HepG2 (cell line): ENCODE data around the gene METTL23. TPM values are rescaled to one million over a fixed set of nuclear protein-coding genes. Genes with fewer than 3 reads are reported as not detected.

ENCODE experiments used
- AGO1 ChIP-seq: fragments of 200-400 bp; formaldehyde crosslinking; IDR thresholded peaks from 2 replicates; pipeline ENCODE4 v1.6.1; 2017; ENCODE audit warnings: mild to moderate bottlenecking, low read depth, low read length, moderate library complexity; ENCODE audit not compliant: poor library complexity, severe bottlenecking
- AHR ChIP-seq: IDR thresholded peaks from 2 replicates; pipeline ENCODE4 v1.6.1; 2018; ENCODE audit warnings: missing genetic modification reagents, missing compliant biosample characterization
- DMAP1 ChIP-seq: IDR thresholded peaks from 2 replicates; pipeline ENCODE4 v1.6.1; 2016
- ESRRA ChIP-seq: sonication (generic); formaldehyde crosslinking; IDR thresholded peaks from 2 replicates; pipeline ENCODE4 v1.5.1; 2020; ENCODE audit warnings: mild to moderate bottlenecking, low read depth, missing genetic modification reagents
- FOXJ3 ChIP-seq: sonication (generic); formaldehyde crosslinking; IDR thresholded peaks from 2 replicates; pipeline ENCODE4 v1.4.0; 2020; ENCODE audit warnings: missing genetic modification reagents, mild to moderate bottlenecking, borderline replicate concordance
- NFATC3 ChIP-seq: sonication (generic); formaldehyde crosslinking; IDR thresholded peaks from 2 replicates; pipeline ENCODE4 v1.5.1; 2020; ENCODE audit warnings: mild to moderate bottlenecking, missing genetic modification reagents
- PAF1 ChIP-seq: IDR thresholded peaks from 2 replicates; pipeline ENCODE4 v1.6.1; 2016; ENCODE audit warnings: missing genetic modification reagents, missing compliant biosample characterization
- WIZ ChIP-seq: sonication (generic); formaldehyde crosslinking; IDR thresholded peaks from 2 replicates; pipeline ENCODE4 v1.5.1; 2020; ENCODE audit warnings: mild to moderate bottlenecking, missing genetic modification reagents
- ZNF230 ChIP-seq: sonication (generic); formaldehyde crosslinking; IDR thresholded peaks from 2 replicates; pipeline ENCODE4 v1.4.0; 2020; ENCODE audit warnings: mild to moderate bottlenecking, missing genetic modification reagents
- ZNF256 ChIP-seq: sonication (generic); formaldehyde crosslinking; conservative IDR thresholded peaks from 2 replicates; pipeline ENCODE4 v1.4.0; 2020; ENCODE audit warnings: missing genetic modification reagents
- ZNF3 ChIP-seq: IDR thresholded peaks from 2 replicates; pipeline ENCODE4 v1.7.0; 2017; ENCODE audit warnings: inconsistent platforms
- ZNF350 ChIP-seq: sonication (generic); formaldehyde crosslinking; IDR thresholded peaks from 2 replicates; pipeline ENCODE4 v1.4.0; 2020; ENCODE audit warnings: mild to moderate bottlenecking, low read depth, missing genetic modification reagents, borderline replicate concordance
- ZNF468 ChIP-seq: sonication (generic); formaldehyde crosslinking; IDR thresholded peaks from 2 replicates; pipeline ENCODE4 v1.8.0; 2022; ENCODE audit warnings: mild to moderate bottlenecking, moderate library complexity, missing genetic modification reagents
- ZNF607 ChIP-seq: sonication (generic); formaldehyde crosslinking; IDR thresholded peaks from 2 replicates; pipeline ENCODE4 v1.5.1; 2020; ENCODE audit warnings: missing genetic modification reagents, mild to moderate bottlenecking, borderline replicate concordance
- polyA plus RNA-seq, 8 experiments: library from polyadenylated mRNA; depleted of rRNA in 3 of 8; stranded (reverse) in 7 of 8; unstranded in 1 of 8; fragments of >200 nt; fragmentation: Illumina TruSeq in 4 of 8; extraction: Trizol in 4 of 8; gene quantifications; 2 replicates each; pipeline versions ENCODE4 v1.2.1 to v1.2.3, GENCODE V29; 2011 to 2016; ENCODE audit warnings: low read depth in 4 of 8, missing spikeins in 1 of 8, mixed read lengths in 1 of 8; ENCODE audit not compliant: insufficient read depth in 1 of 8
- total RNA-seq, 5 experiments: library from RNA; depleted of rRNA; stranded (reverse); fragments of >200 nt; fragmentation: Illumina TruSeq; extraction: Trizol; gene quantifications; 2 replicates each; pipeline ENCODE4 v1.2.3, GENCODE V29; 2016; ENCODE audit warnings: low read depth in 1 of 5
- TF ChIP-seq, protein P1 (sequence below): sonication (generic); formaldehyde crosslinking; conservative IDR thresholded peaks from 2 replicates; pipeline ENCODE4 v1.4.0; 2020; ENCODE audit warnings: mild to moderate bottlenecking, missing genetic modification reagents, moderate library complexity
- TF ChIP-seq, protein P2 (sequence below): sonication (generic); formaldehyde crosslinking; IDR thresholded peaks from 2 replicates; pipeline ENCODE4 v1.5.0; 2020; ENCODE audit warnings: missing genetic modification reagents, mild to moderate bottlenecking, borderline replicate concordance
- TF ChIP-seq, protein P3 (sequence below): IDR thresholded peaks from 2 replicates; pipeline ENCODE4 v1.6.1; 2016; ENCODE audit warnings: missing compliant biosample characterization, missing genetic modification reagents, borderline replicate concordance
- TF ChIP-seq, protein P4 (sequence below): sonication (generic); formaldehyde crosslinking; IDR thresholded peaks from 2 replicates; pipeline ENCODE4 v1.9.0; 2021; ENCODE audit warnings: mild to moderate bottlenecking, missing genetic modification reagents

The METTL23 gene
- total and polyA plus RNA-seq, 2 of the 13 experiments (the other 11 are each of a cell fraction or from before 2014, with no cell fraction given) = 39.9 to 104 TPM

- TF ChIP-seq, protein P1, sequence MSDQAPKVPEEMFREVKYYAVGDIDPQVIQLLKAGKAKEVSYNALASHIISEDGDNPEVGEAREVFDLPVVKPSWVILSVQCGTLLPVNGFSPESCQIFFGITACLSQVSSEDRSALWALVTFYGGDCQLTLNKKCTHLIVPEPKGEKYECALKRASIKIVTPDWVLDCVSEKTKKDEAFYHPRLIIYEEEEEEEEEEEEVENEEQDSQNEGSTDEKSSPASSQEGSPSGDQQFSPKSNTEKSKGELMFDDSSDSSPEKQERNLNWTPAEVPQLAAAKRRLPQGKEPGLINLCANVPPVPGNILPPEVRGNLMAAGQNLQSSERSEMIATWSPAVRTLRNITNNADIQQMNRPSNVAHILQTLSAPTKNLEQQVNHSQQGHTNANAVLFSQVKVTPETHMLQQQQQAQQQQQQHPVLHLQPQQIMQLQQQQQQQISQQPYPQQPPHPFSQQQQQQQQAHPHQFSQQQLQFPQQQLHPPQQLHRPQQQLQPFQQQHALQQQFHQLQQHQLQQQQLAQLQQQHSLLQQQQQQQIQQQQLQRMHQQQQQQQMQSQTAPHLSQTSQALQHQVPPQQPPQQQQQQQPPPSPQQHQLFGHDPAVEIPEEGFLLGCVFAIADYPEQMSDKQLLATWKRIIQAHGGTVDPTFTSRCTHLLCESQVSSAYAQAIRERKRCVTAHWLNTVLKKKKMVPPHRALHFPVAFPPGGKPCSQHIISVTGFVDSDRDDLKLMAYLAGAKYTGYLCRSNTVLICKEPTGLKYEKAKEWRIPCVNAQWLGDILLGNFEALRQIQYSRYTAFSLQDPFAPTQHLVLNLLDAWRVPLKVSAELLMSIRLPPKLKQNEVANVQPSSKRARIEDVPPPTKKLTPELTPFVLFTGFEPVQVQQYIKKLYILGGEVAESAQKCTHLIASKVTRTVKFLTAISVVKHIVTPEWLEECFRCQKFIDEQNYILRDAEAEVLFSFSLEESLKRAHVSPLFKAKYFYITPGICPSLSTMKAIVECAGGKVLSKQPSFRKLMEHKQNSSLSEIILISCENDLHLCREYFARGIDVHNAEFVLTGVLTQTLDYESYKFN (CRISPR knock-in tag) = no peak
- TF ChIP-seq FOXJ3 (CRISPR knock-in tag) (no peak), ZNF256 (CRISPR knock-in tag) (no peak), ZNF3 (CRISPR knock-in tag) (no peak), ESRRA (CRISPR knock-in tag) (no peak), ZNF468 (CRISPR knock-in tag) (no peak), PAF1 (CRISPR knock-in tag) (no peak), WIZ (CRISPR knock-in tag) (no peak), ZNF607 (CRISPR knock-in tag) (no peak), ZNF230 (CRISPR knock-in tag) (no peak), NFATC3 (CRISPR knock-in tag) (no peak), DMAP1 (CRISPR knock-in tag) (no peak), AGO1 (no peak), ZNF350 (CRISPR knock-in tag) (no peak), AHR (CRISPR knock-in tag) (no peak)
- TF ChIP-seq, protein P2, sequence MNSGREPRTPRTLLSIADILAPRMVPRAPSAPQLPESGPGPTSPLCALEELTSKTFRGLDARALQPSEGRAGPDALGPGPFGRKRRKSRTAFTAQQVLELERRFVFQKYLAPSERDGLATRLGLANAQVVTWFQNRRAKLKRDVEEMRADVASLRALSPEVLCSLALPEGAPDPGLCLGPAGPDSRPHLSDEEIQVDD (CRISPR knock-in tag) = no peak
- TF ChIP-seq, protein P3, sequence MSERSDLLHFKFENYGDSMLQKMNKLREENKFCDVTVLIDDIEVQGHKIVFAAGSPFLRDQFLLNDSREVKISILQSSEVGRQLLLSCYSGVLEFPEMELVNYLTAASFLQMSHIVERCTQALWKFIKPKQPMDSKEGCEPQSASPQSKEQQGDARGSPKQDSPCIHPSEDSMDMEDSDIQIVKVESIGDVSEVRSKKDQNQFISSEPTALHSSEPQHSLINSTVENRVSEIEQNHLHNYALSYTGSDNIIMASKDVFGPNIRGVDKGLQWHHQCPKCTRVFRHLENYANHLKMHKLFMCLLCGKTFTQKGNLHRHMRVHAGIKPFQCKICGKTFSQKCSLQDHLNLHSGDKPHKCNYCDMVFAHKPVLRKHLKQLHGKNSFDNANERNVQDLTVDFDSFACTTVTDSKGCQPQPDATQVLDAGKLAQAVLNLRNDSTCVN (CRISPR knock-in tag) = no peak
- TF ChIP-seq, protein P4, sequence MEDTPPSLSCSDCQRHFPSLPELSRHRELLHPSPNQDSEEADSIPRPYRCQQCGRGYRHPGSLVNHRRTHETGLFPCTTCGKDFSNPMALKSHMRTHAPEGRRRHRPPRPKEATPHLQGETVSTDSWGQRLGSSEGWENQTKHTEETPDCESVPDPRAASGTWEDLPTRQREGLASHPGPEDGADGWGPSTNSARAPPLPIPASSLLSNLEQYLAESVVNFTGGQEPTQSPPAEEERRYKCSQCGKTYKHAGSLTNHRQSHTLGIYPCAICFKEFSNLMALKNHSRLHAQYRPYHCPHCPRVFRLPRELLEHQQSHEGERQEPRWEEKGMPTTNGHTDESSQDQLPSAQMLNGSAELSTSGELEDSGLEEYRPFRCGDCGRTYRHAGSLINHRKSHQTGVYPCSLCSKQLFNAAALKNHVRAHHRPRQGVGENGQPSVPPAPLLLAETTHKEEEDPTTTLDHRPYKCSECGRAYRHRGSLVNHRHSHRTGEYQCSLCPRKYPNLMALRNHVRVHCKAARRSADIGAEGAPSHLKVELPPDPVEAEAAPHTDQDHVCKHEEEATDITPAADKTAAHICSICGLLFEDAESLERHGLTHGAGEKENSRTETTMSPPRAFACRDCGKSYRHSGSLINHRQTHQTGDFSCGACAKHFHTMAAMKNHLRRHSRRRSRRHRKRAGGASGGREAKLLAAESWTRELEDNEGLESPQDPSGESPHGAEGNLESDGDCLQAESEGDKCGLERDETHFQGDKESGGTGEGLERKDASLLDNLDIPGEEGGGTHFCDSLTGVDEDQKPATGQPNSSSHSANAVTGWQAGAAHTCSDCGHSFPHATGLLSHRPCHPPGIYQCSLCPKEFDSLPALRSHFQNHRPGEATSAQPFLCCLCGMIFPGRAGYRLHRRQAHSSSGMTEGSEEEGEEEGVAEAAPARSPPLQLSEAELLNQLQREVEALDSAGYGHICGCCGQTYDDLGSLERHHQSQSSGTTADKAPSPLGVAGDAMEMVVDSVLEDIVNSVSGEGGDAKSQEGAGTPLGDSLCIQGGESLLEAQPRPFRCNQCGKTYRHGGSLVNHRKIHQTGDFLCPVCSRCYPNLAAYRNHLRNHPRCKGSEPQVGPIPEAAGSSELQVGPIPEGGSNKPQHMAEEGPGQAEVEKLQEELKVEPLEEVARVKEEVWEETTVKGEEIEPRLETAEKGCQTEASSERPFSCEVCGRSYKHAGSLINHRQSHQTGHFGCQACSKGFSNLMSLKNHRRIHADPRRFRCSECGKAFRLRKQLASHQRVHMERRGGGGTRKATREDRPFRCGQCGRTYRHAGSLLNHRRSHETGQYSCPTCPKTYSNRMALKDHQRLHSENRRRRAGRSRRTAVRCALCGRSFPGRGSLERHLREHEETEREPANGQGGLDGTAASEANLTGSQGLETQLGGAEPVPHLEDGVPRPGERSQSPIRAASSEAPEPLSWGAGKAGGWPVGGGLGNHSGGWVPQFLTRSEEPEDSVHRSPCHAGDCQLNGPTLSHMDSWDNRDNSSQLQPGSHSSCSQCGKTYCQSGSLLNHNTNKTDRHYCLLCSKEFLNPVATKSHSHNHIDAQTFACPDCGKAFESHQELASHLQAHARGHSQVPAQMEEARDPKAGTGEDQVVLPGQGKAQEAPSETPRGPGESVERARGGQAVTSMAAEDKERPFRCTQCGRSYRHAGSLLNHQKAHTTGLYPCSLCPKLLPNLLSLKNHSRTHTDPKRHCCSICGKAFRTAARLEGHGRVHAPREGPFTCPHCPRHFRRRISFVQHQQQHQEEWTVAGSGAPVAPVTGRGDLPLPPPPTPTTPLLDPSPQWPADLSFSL (CRISPR knock-in tag) = no peak
Observed at GRCh38 chr17:76709077-76709950, 17.3 kb upstream of the METTL23 start (continued).
